ENCODE measurements around the gene SNRK. TPM values are rescaled to one million over a fixed set of nuclear protein-coding genes. Genes with fewer than 3 reads are reported as not detected.

The SNRK gene
- total RNA-seq, 1 donor from 2014 or later: 275 TPM

DNA sequence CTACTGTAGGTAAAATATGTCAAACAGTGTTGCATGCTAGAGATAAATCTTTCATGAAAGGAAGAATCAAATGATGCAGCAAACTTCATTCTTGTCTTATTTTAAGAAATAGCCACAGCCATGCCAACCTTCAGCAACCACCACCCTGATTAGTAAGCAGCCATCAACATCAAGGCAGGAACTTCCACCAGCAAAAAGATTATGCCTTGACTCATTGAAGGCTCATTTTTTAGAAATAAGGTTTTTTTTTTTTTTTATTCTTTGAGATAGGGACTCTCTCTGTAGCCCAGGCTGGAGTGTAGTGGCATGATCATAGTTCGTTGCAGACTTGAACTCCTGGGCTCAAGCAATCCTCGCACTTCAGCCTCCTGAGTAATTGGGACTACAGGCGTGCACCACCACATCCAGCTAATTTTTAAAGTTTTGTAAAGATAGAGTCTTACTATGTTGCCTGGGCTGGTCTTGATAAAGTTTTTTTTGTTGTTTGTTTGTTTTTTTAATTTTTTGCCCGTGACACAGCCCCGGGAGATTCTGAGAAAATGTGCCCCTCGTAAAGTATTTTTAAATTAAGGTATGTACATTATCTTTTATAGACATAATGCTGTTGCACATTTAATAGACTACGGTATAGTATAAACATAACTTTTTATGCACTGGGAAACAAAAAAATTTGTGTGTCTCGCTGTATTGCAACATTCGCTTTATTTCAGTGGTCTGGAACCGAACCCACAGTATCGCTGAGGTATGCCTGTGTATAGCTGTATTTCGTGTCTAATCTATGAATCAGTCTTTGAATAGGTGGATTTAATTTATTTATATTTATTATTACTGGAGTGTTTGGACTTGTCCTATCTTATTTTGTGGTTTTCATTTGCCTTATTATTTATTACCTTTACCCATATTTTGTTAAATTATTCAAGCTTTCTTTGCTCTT is 23.3 kb downstream of the SNRK start:
- DNase-seq (ENCODE audit: low read depth, low spot score): no peak

GRCh38 chr3:43316783-43317460 is 30.6 kb downstream of the SNRK start:
- DNase-seq (ENCODE audit: low read depth, low spot score): no peak

DNA sequence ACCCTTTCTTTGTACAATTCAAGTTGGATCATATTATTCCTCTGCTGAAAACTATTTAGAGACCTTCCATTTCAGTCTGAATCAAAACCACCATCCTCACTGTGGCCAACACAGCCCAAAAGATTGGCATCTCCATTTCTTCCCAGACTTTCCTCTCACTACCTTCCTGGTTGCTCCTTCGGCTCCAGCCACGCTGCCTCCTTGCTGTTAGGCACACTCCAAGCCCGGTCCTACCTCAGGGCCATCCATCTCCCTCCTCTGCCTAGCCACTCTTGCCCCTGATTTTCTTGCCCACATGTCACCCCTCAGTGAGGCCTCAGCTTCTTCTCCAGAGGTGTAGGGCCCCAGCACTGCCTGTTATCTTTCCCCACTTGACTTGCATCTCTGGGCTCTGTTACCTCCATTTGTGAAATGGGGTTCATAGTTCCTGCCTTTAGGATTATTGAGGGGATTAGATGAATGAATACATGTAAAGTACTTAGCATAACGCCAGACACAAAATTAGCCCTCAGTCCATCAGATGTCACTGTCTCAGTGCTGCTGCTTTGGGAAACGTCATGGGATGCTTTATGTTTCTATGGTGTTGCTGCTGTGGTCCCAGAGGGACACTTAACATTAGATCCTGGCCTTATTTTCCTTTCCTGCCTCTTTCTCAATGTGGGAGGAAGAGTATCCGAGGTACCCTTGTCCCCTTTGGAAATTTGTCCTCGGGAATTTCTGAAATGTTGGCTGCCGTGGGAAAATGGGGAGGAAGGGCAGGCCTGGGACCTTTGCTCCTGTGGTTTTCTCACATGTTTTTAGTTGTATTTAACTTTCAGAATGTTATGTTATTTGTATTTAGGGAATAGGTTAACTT is 31.3 kb downstream of the SNRK start:
- no peak for DNase-seq (ENCODE audit: low read depth, low spot score)

DNA sequence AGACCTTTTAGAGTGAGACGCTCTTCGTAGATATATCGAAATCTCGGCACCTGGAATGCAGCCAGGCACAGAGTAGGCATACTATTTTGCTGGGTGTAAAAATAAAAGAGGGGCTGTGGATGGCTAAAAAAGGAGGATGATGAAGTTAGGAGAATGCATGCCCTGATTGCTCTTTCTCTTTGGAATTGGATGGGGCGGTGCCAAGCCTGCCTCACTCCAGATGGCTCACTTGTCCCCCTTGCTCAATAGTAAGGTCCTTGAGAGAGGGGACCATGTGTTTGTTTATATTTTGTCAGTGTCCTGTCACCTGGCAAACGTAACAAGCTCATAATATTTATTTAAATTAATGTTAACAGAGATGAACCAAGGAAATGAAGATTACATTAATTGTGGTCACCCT is 33.0 kb downstream of the SNRK start:
- no peak for DNase-seq (ENCODE audit: low read depth, low spot score)

DNA sequence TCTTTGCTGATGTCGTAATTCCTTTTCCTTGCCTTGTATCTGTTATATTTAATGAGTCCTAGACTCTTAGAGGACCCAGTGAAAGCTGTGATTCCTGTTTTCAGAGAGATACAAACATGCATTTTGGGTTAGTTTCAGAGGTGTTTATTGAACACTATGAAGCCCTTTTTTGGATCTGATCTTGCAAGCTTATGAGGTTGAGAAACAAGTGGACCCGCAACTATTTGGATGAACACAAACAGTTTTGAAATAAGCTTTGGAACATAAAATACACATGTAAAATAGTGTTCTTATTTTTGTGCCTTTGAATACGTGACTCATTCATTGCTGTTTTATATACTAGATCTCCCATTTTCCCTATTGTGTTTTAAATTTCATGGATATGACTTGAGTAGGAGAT is 33.5 kb downstream of the SNRK start:
- DNase-seq (ENCODE audit: low read depth, low spot score): no peak

DNA sequence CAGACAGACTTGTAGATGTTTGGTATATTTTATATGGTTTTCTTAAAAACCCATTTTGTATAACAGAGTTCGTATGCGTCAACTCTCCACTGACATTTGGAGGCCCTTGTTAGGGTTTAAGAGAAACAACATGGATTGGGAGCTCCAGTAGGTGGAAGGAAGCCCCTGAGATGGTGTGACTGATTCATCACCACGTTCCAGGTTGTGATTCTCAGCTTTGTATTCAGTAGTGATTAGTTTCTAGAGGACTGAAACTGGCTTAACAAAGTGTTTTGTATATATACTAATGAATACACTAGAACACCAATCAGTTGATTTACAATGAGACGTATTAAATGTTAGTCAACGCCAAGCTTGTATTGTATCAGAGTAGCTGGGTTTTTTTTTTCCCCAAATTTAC is 33.9 kb downstream of the SNRK start:
- DNase-seq (ENCODE audit: low read depth, low spot score): no peak

- DNase-seq (ENCODE audit: low read depth, low spot score): no peak
Measured at GRCh38 chr3:43323541-43323940, 37.2 kb downstream of the SNRK start.

GRCh38 chr3:43326891-43327581 is 40.7 kb downstream of the SNRK start:
- no peak for DNase-seq (ENCODE audit: low read depth, low spot score)

DNA sequence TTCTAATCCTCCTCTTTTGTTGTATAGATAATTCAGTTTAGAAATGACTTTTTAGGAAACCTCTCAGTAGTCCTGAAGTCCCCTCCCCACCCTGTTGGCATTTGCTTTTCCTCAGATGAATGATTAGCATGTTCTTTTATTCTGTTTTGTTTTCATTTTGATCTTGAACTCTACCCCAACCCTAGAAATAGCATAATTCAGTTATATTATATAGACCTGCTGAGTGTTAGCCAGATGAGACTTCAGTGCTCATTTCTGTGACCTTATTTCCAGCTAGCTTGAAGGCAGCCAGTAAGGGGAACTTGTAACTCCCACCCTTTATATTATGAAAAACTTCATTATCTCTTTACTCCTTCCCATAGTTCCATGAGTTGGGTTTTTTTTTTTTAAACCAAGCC is 41.2 kb downstream of the SNRK start:
- no peak for DNase-seq (ENCODE audit: low read depth, low spot score)

GRCh38 chr3:43328653-43329052 is 42.3 kb downstream of the SNRK start:
- DNase-seq (ENCODE audit: low read depth, low spot score): no peak

GRCh38 chr3:43330981-43331380 is 44.6 kb downstream of the SNRK start:
- DNase-seq (ENCODE audit: low read depth, low spot score): no peak

DNA sequence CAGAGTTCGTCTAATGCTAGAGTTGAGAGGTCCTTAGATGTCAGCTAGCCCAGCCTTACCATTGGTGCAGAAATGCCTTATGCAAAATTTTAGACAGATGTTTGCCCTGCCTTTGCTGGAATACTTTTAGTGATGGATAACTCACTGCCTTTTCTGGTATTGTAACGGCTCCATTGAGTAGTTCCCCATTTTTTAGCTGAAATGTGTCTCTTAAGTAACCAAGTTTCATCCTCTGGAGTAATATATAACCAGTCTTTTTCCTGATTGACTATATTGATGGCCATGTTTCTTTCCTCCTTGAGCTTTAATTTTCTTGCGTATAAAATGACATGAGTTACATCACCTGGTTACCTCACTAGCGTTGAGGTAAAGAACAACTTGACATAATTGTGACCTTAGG is 45.0 kb downstream of the SNRK start:
- no peak for DNase-seq (ENCODE audit: low read depth, low spot score)

- DNase-seq (ENCODE audit: low read depth, low spot score): no peak
Measured at GRCh38 chr3:43334976-43335375, 48.6 kb downstream of the SNRK start.

- no peak for DNase-seq (ENCODE audit: low read depth, low spot score)
Measured at GRCh38 chr3:43335799-43336198, 49.5 kb downstream of the SNRK start.

DNA sequence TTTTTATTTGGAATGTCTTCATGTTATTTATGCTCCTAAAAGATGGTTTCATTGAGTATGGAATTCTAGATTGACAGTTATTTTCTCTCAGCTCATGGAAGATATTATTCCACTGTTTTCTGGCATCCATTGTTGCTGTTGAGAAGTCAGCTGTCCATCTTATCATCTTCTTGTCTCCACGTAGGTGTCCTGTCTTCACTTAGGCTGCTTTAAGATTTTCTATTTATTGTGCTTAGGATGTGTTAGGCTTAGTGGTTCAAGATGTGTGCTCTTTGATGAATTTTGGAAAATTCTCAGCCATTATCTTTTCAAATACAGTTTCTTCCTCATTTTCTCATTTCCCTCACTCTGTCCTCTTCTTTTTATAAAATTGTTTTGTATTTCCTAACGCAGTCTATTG is 52.0 kb downstream of the SNRK start:
- no peak for DNase-seq (ENCODE audit: low read depth, low spot score)

GRCh38 chr3:43340403-43340802 is 54.1 kb downstream of the SNRK start:
- DNase-seq (ENCODE audit: low read depth, low spot score): no peak

GRCh38 chr3:43341788-43342187 is 55.4 kb downstream of the SNRK start:
- DNase-seq (ENCODE audit: low read depth, low spot score): no peak

DNA sequence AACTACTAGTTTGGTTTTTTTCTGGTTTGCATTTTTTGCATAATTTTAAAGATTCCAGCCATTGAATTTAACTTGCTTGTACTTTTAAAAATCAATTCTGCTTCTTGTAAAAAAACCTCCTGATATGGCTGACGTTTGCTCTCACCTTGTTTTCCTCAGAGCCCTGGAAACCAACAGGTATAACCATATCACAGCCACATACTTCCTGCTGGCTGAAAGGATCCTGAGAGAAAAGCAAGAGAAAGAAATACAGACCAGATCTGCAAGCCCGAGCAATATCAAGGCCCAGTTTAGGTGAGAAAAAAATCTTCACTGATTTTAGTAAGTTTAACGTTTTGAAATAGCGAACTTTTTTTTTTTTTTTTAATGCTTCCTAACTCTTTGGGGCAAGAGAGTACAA is 56.8 kb downstream of the SNRK start:
- DNase-seq (ENCODE audit: low read depth, low spot score): no peak

GRCh38 chr3:43343815-43344214 is 57.5 kb downstream of the SNRK start:
- no peak for DNase-seq (ENCODE audit: low read depth, low spot score)

- no peak for DNase-seq (ENCODE audit: low read depth, low spot score)
Measured at GRCh38 chr3:43344520-43344919, 58.2 kb downstream of the SNRK start.

- DNase-seq (ENCODE audit: low read depth, low spot score): no peak
Measured at GRCh38 chr3:43345246-43345645, 58.9 kb downstream of the SNRK start.
